Neural cell (in vitro differentiated cells): ENCODE results near the gene ZDHHC7. TPM values are rescaled to one million over a fixed set of nuclear protein-coding genes. Genes with fewer than 3 reads are reported as not detected.
A peak's percentile ranks its signal among the peaks of the same experiment; 100 is the strongest.

Experiments
- H2AFZ ChIP-seq: fragments of 200-600, 300-800 bp; sonication (generic), shearing (Covaris generic); 2 replicates; pipeline ENCODE4 v1.6.0; 2014; ENCODE audit warnings: low read depth, mild to moderate bottlenecking, antibody characterized with exemption, low read length, moderate library complexity
- H3F3A ChIP-seq: fragments of 200-600 bp; shearing (Covaris generic); 2 replicates; pipeline ENCODE4 v1.6.1; 2016; ENCODE audit warnings: mild to moderate bottlenecking, moderate library complexity, mixed read lengths, antibody characterized with exemption, low read length; ENCODE audit not compliant: insufficient read depth, poor library complexity, severe bottlenecking
- H3K27ac ChIP-seq: fragments of 200-600, 300-800 bp; sonication (generic), shearing (Covaris generic); 2 replicates; pipeline ENCODE4 v1.5.1; 2014; ENCODE audit warnings: mild to moderate bottlenecking, low read length, moderate library complexity
- H3K27me3 ChIP-seq: fragments of 300-800, 200-600 bp; sonication (generic), shearing (Covaris generic); 2 replicates; pipeline ENCODE4 v1.6.0; 2014; ENCODE audit warnings: mild to moderate bottlenecking, low read depth, low read length, moderate library complexity; ENCODE audit not compliant: insufficient read depth
- H3K36me3 ChIP-seq: fragments of 300-800, 200-600 bp; sonication (generic), shearing (Covaris generic); 2 replicates; pipeline ENCODE4 v1.5.1; 2014; ENCODE audit warnings: mild to moderate bottlenecking, antibody characterized with exemption, low read length, moderate library complexity; ENCODE audit not compliant: insufficient read depth
- H3K4me2 ChIP-seq: fragments of 300-800, 200-600 bp; sonication (generic), shearing (Covaris generic); 2 replicates; pipeline ENCODE4 v1.6.0; 2014; ENCODE audit warnings: mild to moderate bottlenecking, low read length
- H3K4me3 ChIP-seq: fragments of 300-800, 200-600 bp; sonication (generic), shearing (Covaris generic); 2 replicates; pipeline ENCODE4 v1.5.1; 2014; ENCODE audit warnings: mild to moderate bottlenecking, low read length, moderate library complexity
- H3K79me2 ChIP-seq: fragments of 200-600 bp; shearing (Covaris generic); replicated peaks from 2 replicates; pipeline ENCODE4 v1.6.0; 2014; ENCODE audit warnings: mild to moderate bottlenecking, low read length, moderate library complexity; ENCODE audit not compliant: insufficient read depth
- H3K9ac ChIP-seq: fragments of 300-800, 200-600 bp; sonication (generic), shearing (Covaris generic); 2 replicates; pipeline ENCODE4 v1.6.1; 2016; ENCODE audit warnings: mild to moderate bottlenecking, low read length, mixed read lengths
- H3K9me2 ChIP-seq: fragments of 200-600 bp; shearing (Covaris generic); 2 replicates; pipeline ENCODE4 v1.6.1; 2016; ENCODE audit warnings: mild to moderate bottlenecking, low read length, mixed read lengths; ENCODE audit not compliant: insufficient read depth
- H3K9me3 ChIP-seq: fragments of 200-600, 300-800 bp; sonication (generic), shearing (Covaris generic); 2 replicates; pipeline ENCODE4 v1.6.1; 2016; ENCODE audit warnings: mild to moderate bottlenecking, mixed run types, low read length, moderate library complexity, mixed read lengths
- H4K20me1 ChIP-seq: fragments of 200-600 bp; shearing (Covaris generic); 2 replicates; pipeline ENCODE4 v1.6.1; 2016; ENCODE audit warnings: mild to moderate bottlenecking, mixed run types; ENCODE audit not compliant: insufficient read depth
- CTCF ChIP-seq: fragments of 450-650 bp; IDR thresholded peaks from 2 replicates; pipeline ENCODE4 v1.5.1; 2014; ENCODE audit warnings: antibody characterized with exemption, mild to moderate bottlenecking, moderate library complexity; ENCODE audit not compliant: poor library complexity, severe bottlenecking
- EP300 ChIP-seq: fragments of 450-650 bp; conservative IDR thresholded peaks from 2 replicates; pipeline ENCODE4 v1.6.1; 2014; ENCODE audit warnings: antibody characterized with exemption, mild to moderate bottlenecking, moderate library complexity; ENCODE audit not compliant: poor library complexity, severe bottlenecking
- EZH2 ChIP-seq: fragments of 200-600, 300-800 bp; shearing (Covaris generic), sonication (generic); IDR thresholded peaks from 2 replicates; pipeline ENCODE4 v1.6.1; 2014; ENCODE audit warnings: antibody characterized with exemption, low read length, borderline replicate concordance, mild to moderate bottlenecking; ENCODE audit not compliant: insufficient read depth, poor library complexity, severe bottlenecking
- MXI1 ChIP-seq: fragments of 450-650 bp; conservative IDR thresholded peaks from 2 replicates; pipeline ENCODE4 v1.6.1; 2014; ENCODE audit warnings: antibody characterized with exemption, mild to moderate bottlenecking; ENCODE audit not compliant: poor library complexity, severe bottlenecking
- POLR2AphosphoS5 ChIP-seq: IDR thresholded peaks from 2 replicates; pipeline ENCODE4 v1.6.1; 2012
- RAD21 ChIP-seq: fragments of 450-650 bp; conservative IDR thresholded peaks from 2 replicates; pipeline ENCODE4 v1.6.1; 2014; ENCODE audit warnings: antibody characterized with exemption, mild to moderate bottlenecking, moderate library complexity
- REST ChIP-seq: IDR thresholded peaks from 2 replicates; pipeline ENCODE4 v1.6.1; 2012; ENCODE audit warnings: borderline replicate concordance
- SMC3 ChIP-seq: fragments of 450-650 bp; conservative IDR thresholded peaks from 2 replicates; pipeline ENCODE4 v1.6.1; 2014; ENCODE audit warnings: antibody characterized with exemption, mild to moderate bottlenecking, moderate library complexity; ENCODE audit not compliant: poor library complexity
- TAF1 ChIP-seq: IDR thresholded peaks from 2 replicates; pipeline ENCODE4 v1.6.1; 2012; ENCODE audit warnings: low read depth
- polyA plus RNA-seq: library from polyadenylated mRNA; depleted of rRNA; stranded (reverse); fragments of >200 nt; gene quantifications from 2 replicates; pipeline ENCODE4 v1.2.3, GENCODE V29; 2014

ZDHHC7 gene
- polyA plus RNA-seq, 1 donor from 2014 or later: 33.8 TPM

GRCh38 chr16:84953190-84953746 lies 58.1 kb downstream of the ZDHHC7 start:
- H3K36me3 ChIP-seq: no peaks in the 10 kb centered on the region
- H3K4me3 ChIP-seq: no peak overlapping the region
- H3K4me2 ChIP-seq: no peak overlapping the region
- no peak overlapping the region for H2AFZ ChIP-seq
- no peak overlapping the region for H3K9ac ChIP-seq
- no peaks in the 10 kb centered on the region for H3K79me2 ChIP-seq
- H3K9me3 ChIP-seq: no peaks in the 10 kb centered on the region
- no peaks in the 10 kb centered on the region for H3F3A ChIP-seq
- TF ChIP-seq TAF1 (no peak), EP300 (no peak), RAD21 (no peak)
- no peaks in the 10 kb centered on the region for H3K9me2 ChIP-seq
- H4K20me1 ChIP-seq: no peaks in the 10 kb centered on the region
- no peaks in the 10 kb centered on the region for H3K27me3 ChIP-seq
- no peak overlapping the region for H3K27ac ChIP-seq

- H3K36me3 ChIP-seq: no peaks in the 10 kb centered on the region
- no peak overlapping the region for H2AFZ ChIP-seq
- no peak overlapping the region for H3K4me2 ChIP-seq
- H3K27ac ChIP-seq: no peak overlapping the region
- no peaks in the 10 kb centered on the region for H3F3A ChIP-seq
- H3K9me3 ChIP-seq: no peaks in the 10 kb centered on the region
- H4K20me1 ChIP-seq: no peaks in the 10 kb centered on the region
- no peak overlapping the region for H3K4me3 ChIP-seq
- H3K9me2 ChIP-seq: no peaks in the 10 kb centered on the region
- H3K9ac ChIP-seq: no peak overlapping the region
- H3K79me2 ChIP-seq: no peaks in the 10 kb centered on the region
- TF ChIP-seq CTCF: peak; percentile 75
- no peak for TF ChIP-seq REST
- peak; percentile 80 for TF ChIP-seq SMC3
- TF ChIP-seq RAD21: peak; percentile 68
- H3K27me3 ChIP-seq: no peaks in the 10 kb centered on the region
Measured at GRCh38 chr16:84952335-84953189, 58.8 kb downstream of the ZDHHC7 start.

GRCh38 chr16:84950906-84951305 lies 60.4 kb downstream of the ZDHHC7 start:
- H3K9ac ChIP-seq: no peak overlapping the region
- no peaks in the 10 kb centered on the region for H3K9me2 ChIP-seq
- no peaks in the 10 kb centered on the region for H3K9me3 ChIP-seq
- no peaks in the 10 kb centered on the region for H3K27me3 ChIP-seq
- TF ChIP-seq TAF1 (no peak), EP300 (no peak), RAD21 (no peak), MXI1 (no peak), POLR2AphosphoS5 (no peak), EZH2 (no peak), CTCF (no peak), REST (no peak), SMC3 (no peak)
- no peaks in the 10 kb centered on the region for H4K20me1 ChIP-seq
- no peak overlapping the region for H3K4me2 ChIP-seq
- H2AFZ ChIP-seq: no peak overlapping the region
- H3K4me3 ChIP-seq: no peak overlapping the region
- H3K27ac ChIP-seq: no peak overlapping the region
- no peaks in the 10 kb centered on the region for H3K79me2 ChIP-seq
- H3K36me3 ChIP-seq: no peaks in the 10 kb centered on the region
- H3F3A ChIP-seq: no peaks in the 10 kb centered on the region
